ENCODE measurements around the gene BDH2.

DNA sequence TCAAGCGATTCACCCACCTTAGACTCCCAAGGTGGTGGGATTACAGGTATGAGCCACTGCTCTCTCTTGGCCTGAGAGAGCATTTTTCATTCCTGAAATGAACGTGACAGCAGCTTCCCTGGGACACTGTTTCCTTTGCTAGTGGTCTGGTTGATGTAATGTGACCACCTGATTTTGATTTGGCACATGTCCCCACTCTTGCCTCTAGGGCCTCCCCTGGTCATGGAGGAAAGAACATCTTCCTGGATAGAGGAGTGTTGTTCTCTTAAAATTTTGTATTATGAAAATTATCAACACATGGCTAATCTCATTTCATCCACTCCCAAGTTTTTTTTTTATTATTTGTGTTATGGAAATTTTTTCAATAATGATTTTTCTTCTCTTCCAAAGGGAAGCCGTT lies 46.9 kb downstream of the BDH2 start:
- TF ChIP-seq, protein P1, sequence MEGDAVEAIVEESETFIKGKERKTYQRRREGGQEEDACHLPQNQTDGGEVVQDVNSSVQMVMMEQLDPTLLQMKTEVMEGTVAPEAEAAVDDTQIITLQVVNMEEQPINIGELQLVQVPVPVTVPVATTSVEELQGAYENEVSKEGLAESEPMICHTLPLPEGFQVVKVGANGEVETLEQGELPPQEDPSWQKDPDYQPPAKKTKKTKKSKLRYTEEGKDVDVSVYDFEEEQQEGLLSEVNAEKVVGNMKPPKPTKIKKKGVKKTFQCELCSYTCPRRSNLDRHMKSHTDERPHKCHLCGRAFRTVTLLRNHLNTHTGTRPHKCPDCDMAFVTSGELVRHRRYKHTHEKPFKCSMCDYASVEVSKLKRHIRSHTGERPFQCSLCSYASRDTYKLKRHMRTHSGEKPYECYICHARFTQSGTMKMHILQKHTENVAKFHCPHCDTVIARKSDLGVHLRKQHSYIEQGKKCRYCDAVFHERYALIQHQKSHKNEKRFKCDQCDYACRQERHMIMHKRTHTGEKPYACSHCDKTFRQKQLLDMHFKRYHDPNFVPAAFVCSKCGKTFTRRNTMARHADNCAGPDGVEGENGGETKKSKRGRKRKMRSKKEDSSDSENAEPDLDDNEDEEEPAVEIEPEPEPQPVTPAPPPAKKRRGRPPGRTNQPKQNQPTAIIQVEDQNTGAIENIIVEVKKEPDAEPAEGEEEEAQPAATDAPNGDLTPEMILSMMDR (conservative IDR thresholded peaks at IDR 0.05; ENCODE audit: low read depth in 2 of 2) = no peak
- TF ChIP-seq EZH2phosphoT487 (IDR thresholded peaks at IDR 0.05; ENCODE audit: unreplicated experiment) (no peak), POLR2AphosphoS5 (IDR thresholded peaks at IDR 0.05; ENCODE audit: low read depth) (no peak), NANOG (IDR thresholded peaks at IDR 0.05; ENCODE audit: borderline replicate concordance) (no peak), CREB1 (CRISPR knock-in tag; IDR thresholded peaks at IDR 0.05; ENCODE audit: low read depth) (no peak), EZH2 (IDR thresholded peaks at IDR 0.05; ENCODE audit: low read depth, unreplicated experiment) (no peak)
- TF ChIP-seq, protein P2, sequence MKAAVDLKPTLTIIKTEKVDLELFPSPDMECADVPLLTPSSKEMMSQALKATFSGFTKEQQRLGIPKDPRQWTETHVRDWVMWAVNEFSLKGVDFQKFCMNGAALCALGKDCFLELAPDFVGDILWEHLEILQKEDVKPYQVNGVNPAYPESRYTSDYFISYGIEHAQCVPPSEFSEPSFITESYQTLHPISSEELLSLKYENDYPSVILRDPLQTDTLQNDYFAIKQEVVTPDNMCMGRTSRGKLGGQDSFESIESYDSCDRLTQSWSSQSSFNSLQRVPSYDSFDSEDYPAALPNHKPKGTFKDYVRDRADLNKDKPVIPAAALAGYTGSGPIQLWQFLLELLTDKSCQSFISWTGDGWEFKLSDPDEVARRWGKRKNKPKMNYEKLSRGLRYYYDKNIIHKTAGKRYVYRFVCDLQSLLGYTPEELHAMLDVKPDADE (IDR thresholded peaks at IDR 0.05) = no peak
